HEK293T (cell line): ENCODE measurements around the gene PAFAH2.

Experiments used
- CTCF ChIA-PET: fragments of 350-600 bp; formaldehyde crosslinking; extraction: SDS; loops from one replicate; lab custom pipeline; 2021; ENCODE audit warnings: antibody characterized with exemption, inconsistent platforms; lab: Yijun Ruan, JAX
- POLR2A ChIA-PET: fragments of 350-600 bp; formaldehyde crosslinking; extraction: SDS; loops from one replicate; lab custom pipeline; 2020; ENCODE audit warnings: antibody characterized with exemption, inconsistent platforms; lab: Yijun Ruan, JAX
- DNase-seq: peaks from one replicate; pipeline ENCODE4 v3.0.0; 2012; ENCODE audit warnings: mixed read lengths; ENCODE audit errors: extremely low spot score
- ARNT ChIP-seq: fragments of 450-650 bp; IDR thresholded peaks from 2 replicates; pipeline ENCODE4 v1.6.1; 2017; ENCODE audit warnings: mild to moderate bottlenecking
- BHLHE40 ChIP-seq: fragments of 450-650 bp; IDR thresholded peaks from 2 replicates; pipeline ENCODE4 v1.6.1; 2016; ENCODE audit warnings: mild to moderate bottlenecking, moderate library complexity, borderline replicate concordance
- CTBP1 ChIP-seq: fragments of 450-650 bp; IDR thresholded peaks from 2 replicates; pipeline ENCODE4 v1.6.1; 2016; ENCODE audit warnings: borderline replicate concordance
- ELF4 ChIP-seq: fragments of 450-650 bp; IDR thresholded peaks from 2 replicates; pipeline ENCODE4 v1.6.1; 2017; ENCODE audit warnings: antibody characterized with exemption
- FOXA1 ChIP-seq: fragments of 450-650 bp; IDR thresholded peaks from 2 replicates; pipeline ENCODE4 v1.6.1; 2016; ENCODE audit warnings: mild to moderate bottlenecking
- FOXK2 ChIP-seq: fragments of 450-650 bp; IDR thresholded peaks from 2 replicates; pipeline ENCODE4 v1.6.1; 2016; ENCODE audit warnings: mild to moderate bottlenecking
- FOXM1 ChIP-seq: fragments of 450-650 bp; IDR thresholded peaks from 2 replicates; pipeline ENCODE4 v1.6.1; 2017; ENCODE audit warnings: mild to moderate bottlenecking, borderline replicate concordance
- HDGF ChIP-seq: fragments of 450-650 bp; IDR thresholded peaks from 2 replicates; pipeline ENCODE4 v1.6.1; 2017; ENCODE audit warnings: antibody characterized with exemption, borderline replicate concordance
- L3MBTL2 ChIP-seq: fragments of 450-650 bp; conservative IDR thresholded peaks from 2 replicates; pipeline ENCODE4 v1.6.1; 2016; ENCODE audit warnings: mild to moderate bottlenecking
- LEF1 ChIP-seq: fragments of 450-650 bp; IDR thresholded peaks from 2 replicates; pipeline ENCODE4 v1.6.1; 2017; ENCODE audit warnings: mild to moderate bottlenecking, borderline replicate concordance
- NFRKB ChIP-seq: fragments of 450-650 bp; IDR thresholded peaks from 2 replicates; pipeline ENCODE4 v1.6.1; 2016; ENCODE audit warnings: mild to moderate bottlenecking, moderate library complexity
- PKNOX1 ChIP-seq: fragments of 450-650 bp; IDR thresholded peaks from 2 replicates; pipeline ENCODE4 v1.6.1; 2016
- SP1 ChIP-seq: fragments of 450-650 bp; IDR thresholded peaks from 2 replicates; pipeline ENCODE4 v1.6.1; 2017
- SUZ12 ChIP-seq: fragments of 450-650 bp; IDR thresholded peaks from 2 replicates; pipeline ENCODE4 v1.6.1; 2016; ENCODE audit warnings: mild to moderate bottlenecking
- TARDBP ChIP-seq: fragments of 450-650 bp; IDR thresholded peaks from 2 replicates; pipeline ENCODE4 v1.6.1; 2016
- ZNF384 ChIP-seq: fragments of 450-650 bp; IDR thresholded peaks from 2 replicates; pipeline ENCODE4 v1.6.1; 2016

The PAFAH2 gene

DNA sequence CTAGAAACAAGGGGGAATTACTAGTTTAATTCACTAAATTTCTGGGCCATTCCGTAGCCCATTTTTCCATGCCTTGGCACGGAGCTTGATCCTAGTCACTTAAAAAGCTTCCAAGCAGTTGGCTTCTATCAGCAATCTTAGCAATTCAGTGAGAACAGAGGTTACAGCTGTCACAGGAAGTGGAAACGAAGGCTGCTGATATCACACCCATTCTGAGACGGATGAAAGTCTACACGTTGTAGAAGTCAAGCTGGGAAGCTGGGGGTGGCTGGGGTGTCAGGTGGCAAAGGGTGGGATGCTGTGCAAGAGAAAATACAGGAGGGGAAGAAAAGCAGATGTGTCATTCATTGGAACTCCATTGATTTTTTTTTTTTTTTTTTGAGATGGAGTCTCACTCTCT is 79.9 kb downstream of the PAFAH2 start:
- CTCF ChIA-PET, result no interaction called here
- TF ChIP-seq ELF4, result no peak
- TF ChIP-seq SUZ12, result no peak
- TF ChIP-seq PKNOX1, result no peak
- TF ChIP-seq SP1, result no peak
- no peak for TF ChIP-seq HDGF
- TF ChIP-seq ARNT, result no peak
- TF ChIP-seq FOXK2, result no peak
- no peak for TF ChIP-seq FOXA1
- no peak for DNase-seq
- POLR2A ChIA-PET, result no interaction called here

DNA sequence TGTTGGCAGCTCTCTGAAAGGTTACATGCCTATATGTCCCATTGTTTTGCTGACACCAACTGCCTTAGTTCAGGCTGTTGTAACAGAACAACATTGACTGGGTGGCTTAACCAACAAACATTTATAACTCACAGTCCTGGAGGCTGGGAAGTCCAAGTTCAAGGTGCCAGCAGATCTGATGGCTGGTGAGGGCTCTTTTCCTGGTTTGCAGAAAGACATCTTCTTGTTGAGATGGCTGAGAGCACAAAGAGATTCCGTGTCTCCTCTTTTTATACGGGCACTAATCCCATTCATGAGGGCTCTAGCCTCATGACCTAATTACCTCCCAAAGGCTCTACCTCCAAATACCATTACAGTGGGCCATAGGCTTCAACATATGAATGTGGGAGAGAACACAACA is 81.4 kb downstream of the PAFAH2 start:
- no peak for TF ChIP-seq HDGF
- TF ChIP-seq FOXA1, result no peak
- TF ChIP-seq ARNT, result no peak
- no peak for TF ChIP-seq ELF4
- no peak for TF ChIP-seq ZNF384
- no peak for TF ChIP-seq LEF1
- TF ChIP-seq SP1, result no peak
- no peak for TF ChIP-seq PKNOX1
- no peak for TF ChIP-seq NFRKB
- no peak for TF ChIP-seq TARDBP
- TF ChIP-seq CTBP1, result no peak
- TF ChIP-seq BHLHE40, result no peak
- no peak for TF ChIP-seq FOXM1
- no peak for TF ChIP-seq L3MBTL2
- TF ChIP-seq FOXK2, result no peak
- no peak for DNase-seq
- ChIA-PET POLR2A (no interaction called here), CTCF (no interaction called here)

DNA sequence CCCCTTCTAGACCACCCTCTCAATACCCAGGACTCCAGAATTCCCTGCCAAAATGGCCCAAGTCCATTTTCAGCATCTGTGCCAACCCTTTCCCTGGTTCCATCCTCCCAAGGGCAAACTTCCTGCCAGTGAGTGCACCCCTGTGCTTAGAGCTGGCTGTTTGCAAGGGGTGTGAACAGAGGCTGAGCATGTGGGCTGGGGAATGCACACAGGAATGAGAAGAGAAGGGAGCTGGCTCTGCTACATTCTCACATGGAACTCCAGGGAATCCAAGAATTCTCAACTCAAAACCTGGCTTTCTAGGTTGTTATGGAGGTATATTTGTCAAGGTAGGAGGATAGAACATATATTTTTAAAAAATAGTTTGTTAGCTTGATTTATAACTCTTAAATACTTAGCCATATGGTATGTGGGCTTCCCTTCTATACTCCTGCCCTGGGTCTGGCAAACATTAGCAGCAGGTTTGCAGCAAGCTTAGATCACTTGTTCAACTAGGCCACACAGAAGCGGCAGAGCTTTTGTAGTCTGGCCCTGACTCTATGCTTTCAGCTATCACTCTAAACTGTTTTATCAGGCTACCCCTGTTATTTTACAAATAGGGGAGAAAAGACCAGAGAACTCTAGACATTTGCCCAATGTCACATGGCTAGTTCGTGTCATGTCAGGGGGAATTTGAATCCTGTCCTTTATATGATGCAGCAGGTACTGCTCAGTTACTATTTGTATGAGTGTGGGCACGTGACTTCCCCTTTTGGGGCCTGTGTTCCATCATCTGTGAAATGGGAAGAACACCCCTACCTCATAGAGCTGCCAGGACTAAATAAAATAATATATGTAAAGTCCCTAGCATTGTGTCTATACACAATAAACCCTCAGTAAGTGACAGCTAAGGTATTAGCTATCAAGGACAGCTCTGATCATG is 83.5 kb downstream of the PAFAH2 start:
- TF ChIP-seq FOXM1 (no peak), PKNOX1 (no peak), L3MBTL2 (no peak), TARDBP (no peak), ELF4 (no peak), ZNF384 (no peak), CTBP1 (no peak), HDGF (no peak), SP1 (no peak), BHLHE40 (no peak), LEF1 (no peak), FOXA1 (no peak), NFRKB (no peak), FOXK2 (no peak), ARNT (no peak), SUZ12 (no peak)
- ChIA-PET CTCF (no interaction called here), POLR2A (interaction anchor here (2.3 kb wide), 1 partner anchor 9 kb away, joined by 5 read pairs; the partner anchor contains the start of gene STMN1)
- no peak for DNase-seq

GRCh38 chr1:25913206-25913605 is 84.7 kb downstream of the PAFAH2 start:
- CTCF ChIA-PET, result interaction anchor here (0.6 kb wide), 1 partner anchor 100 kb away, joined by 3 read pairs; no protein-coding TSS in a partner anchor
- TF ChIP-seq SP1 (no peak), ELF4 (no peak), SUZ12 (no peak), LEF1 (no peak), L3MBTL2 (no peak), PKNOX1 (no peak), TARDBP (no peak), FOXK2 (no peak), NFRKB (no peak), BHLHE40 (no peak), ARNT (no peak), FOXA1 (no peak), HDGF (no peak), FOXM1 (no peak), CTBP1 (no peak)
- DNase-seq, result no peak
- POLR2A ChIA-PET, result interaction anchor here (0.8 kb wide), 1 partner anchor 85 kb away, joined by 3 read pairs; the partner anchor contains the start of gene PAFAH2

- ChIA-PET CTCF (no interaction called here), POLR2A (interaction anchor here (0.8 kb wide), 1 partner anchor 86 kb away, joined by 3 read pairs; the partner anchor contains the start of gene PAFAH2)
- TF ChIP-seq HDGF, result no peak
- no peak for TF ChIP-seq L3MBTL2
- TF ChIP-seq ELF4, result no peak
- TF ChIP-seq BHLHE40, result no peak
- TF ChIP-seq LEF1, result no peak
- no peak for TF ChIP-seq FOXK2
- no peak for TF ChIP-seq CTBP1
- no peak for TF ChIP-seq SUZ12
- TF ChIP-seq NFRKB, result no peak
- no peak for TF ChIP-seq FOXM1
- TF ChIP-seq PKNOX1, result no peak
- no peak for TF ChIP-seq TARDBP
- no peak for TF ChIP-seq ARNT
- TF ChIP-seq SP1, result no peak
- no peak for TF ChIP-seq ZNF384
- no peak for DNase-seq
Observed at GRCh38 chr1:25912076-25912831, 85.6 kb downstream of the PAFAH2 start.
